T-helper 1 cell treated with Interleukin-12 subunit alpha and Interleukin-12 subunit beta and Interleukin-4 antibody, amounts not matched to agents 30 μg/mL and 1 μg/mL, for 36 hours (primary cell): ENCODE measurements around the gene RNF224.
"Not testable (repeated sequence)": the region's sequence is repeated elsewhere in the genome, so short reads cannot be mapped to it uniquely, and the experiment has no call there.

Experiments used
- H3K27ac Mint-ChIP-seq: one replicate; pipeline ENCODE4 v1.8.0; 2021; ENCODE audit warnings: mild to moderate bottlenecking, mixed read lengths
- H3K27me3 Mint-ChIP-seq: one replicate; pipeline ENCODE4 v1.8.0; 2021; ENCODE audit warnings: low read depth, mixed read lengths
- H3K36me3 Mint-ChIP-seq: one replicate; pipeline ENCODE4 v1.8.0; 2021; ENCODE audit warnings: low read depth, mixed read lengths
- H3K4me1 Mint-ChIP-seq: one replicate; pipeline ENCODE4 v1.8.0; 2021; ENCODE audit warnings: low read depth, mixed read lengths
- H3K4me3 Mint-ChIP-seq: one replicate; pipeline ENCODE4 v1.8.0; 2021; ENCODE audit warnings: mild to moderate bottlenecking, moderate library complexity, mixed read lengths
- H3K9me3 Mint-ChIP-seq: one replicate; pipeline ENCODE4 v1.8.0; 2021; ENCODE audit warnings: mixed read lengths

RNF224 gene

GRCh38 chr9:137254624-137255447 lies 27.5 kb downstream of the RNF224 start, which contains the start of gene NELFB:
Gene NELFB (plus strand): TSS chr9:137255327.
- Mint-ChIP-seq H3K4me3 (peak within 1 kb of the TSS; percentile 89), H3K36me3 (no peaks in the 10 kb centered on the region), H3K27me3 (no peaks in the 10 kb centered on the region), H3K9me3 (no peaks in the 10 kb centered on the region), H3K4me1 (peaks cover 10% of the 10 kb centered on the region), H3K27ac (peak within 1 kb of the TSS; percentile 83)

- Mint-ChIP-seq H3K27ac (peak overlapping the region; percentile 83), H3K4me3 (peak overlapping the region; percentile 87), H3K27me3 (no peaks in the 10 kb centered on the region), H3K4me1 (peaks cover 10% of the 10 kb centered on the region), H3K9me3 (no peaks in the 10 kb centered on the region), H3K36me3 (no peaks in the 10 kb centered on the region)
Measured at GRCh38 chr9:137255448-137256114, 28.3 kb downstream of the RNF224 start.

DNA sequence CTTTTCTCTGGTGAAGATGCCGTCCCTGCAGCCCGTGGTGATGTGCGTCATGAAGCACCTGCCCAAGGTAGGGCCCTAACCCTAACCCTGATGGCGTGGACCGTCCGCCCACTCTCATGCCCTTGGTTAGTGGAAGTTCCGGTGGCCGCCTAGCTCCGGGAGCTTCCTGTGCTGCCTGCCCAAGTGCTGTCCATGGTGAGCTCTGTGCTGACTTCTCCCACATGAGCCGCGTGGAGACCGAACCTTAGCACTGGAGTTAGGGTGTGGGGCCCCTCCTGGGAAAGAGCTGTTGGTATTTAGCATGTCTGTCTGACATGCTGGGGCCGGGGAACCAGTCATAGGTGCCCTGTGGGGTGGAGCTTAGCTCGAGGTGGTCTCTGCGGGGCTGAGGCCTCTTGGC lies 29.1 kb downstream of the RNF224 start:
- Mint-ChIP-seq H3K9me3 (no peaks in the 10 kb centered on the region), H3K36me3 (no peaks in the 10 kb centered on the region), H3K4me1 (peaks cover 10% of the 10 kb centered on the region), H3K27ac (no peak overlapping the region), H3K4me3 (peak overlapping the region; percentile 87), H3K27me3 (no peaks in the 10 kb centered on the region)

- Mint-ChIP-seq H3K9me3 (no peaks in the 10 kb centered on the region), H3K4me1 (peaks cover 10% of the 10 kb centered on the region), H3K27me3 (no peaks in the 10 kb centered on the region), H3K4me3 (peak overlapping the region; percentile 87), H3K36me3 (no peaks in the 10 kb centered on the region), H3K27ac (peak overlapping the region; percentile 15)
Measured at GRCh38 chr9:137256856-137257255, 29.6 kb downstream of the RNF224 start.

- not testable (repeated sequence) for H3K36me3 Mint-ChIP-seq
Measured at GRCh38 chr9:137262173-137262908, 35.0 kb downstream of the RNF224 start.

DNA sequence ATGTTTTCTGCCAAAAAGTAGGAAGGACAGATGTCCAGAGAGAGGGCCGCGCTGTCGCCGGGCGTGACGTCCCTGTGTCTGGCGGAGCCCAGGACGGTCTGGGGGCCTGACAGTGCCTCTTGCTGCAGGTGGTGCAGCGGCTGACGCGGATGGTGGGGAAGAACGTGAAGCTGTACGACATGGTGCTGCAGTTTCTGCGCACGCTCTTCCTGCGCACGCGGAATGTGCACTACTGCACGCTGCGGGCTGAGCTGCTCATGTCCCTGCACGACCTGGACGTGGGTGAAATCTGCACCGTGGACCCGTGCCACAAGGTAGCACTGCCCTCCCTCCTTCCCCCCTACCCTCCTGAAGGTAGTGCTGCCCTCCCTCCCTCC lies 35.6 kb downstream of the RNF224 start:
- no peaks in the 10 kb centered on the region for H3K27me3 Mint-ChIP-seq
- H3K9me3 Mint-ChIP-seq: no peaks in the 10 kb centered on the region
- H3K36me3 Mint-ChIP-seq: peaks cover 7% of the 10 kb centered on the region
- no peak overlapping the region for H3K4me3 Mint-ChIP-seq
- H3K27ac Mint-ChIP-seq: no peak overlapping the region
- no peaks in the 10 kb centered on the region for H3K4me1 Mint-ChIP-seq

More at GRCh38 chr9:137262173-137262908, 35.0 kb downstream of the RNF224 start:
- not testable (repeated sequence) for H3K4me3 Mint-ChIP-seq, H3K27ac Mint-ChIP-seq, H3K27me3 Mint-ChIP-seq, H3K4me1 Mint-ChIP-seq, H3K9me3 Mint-ChIP-seq

DNA sequence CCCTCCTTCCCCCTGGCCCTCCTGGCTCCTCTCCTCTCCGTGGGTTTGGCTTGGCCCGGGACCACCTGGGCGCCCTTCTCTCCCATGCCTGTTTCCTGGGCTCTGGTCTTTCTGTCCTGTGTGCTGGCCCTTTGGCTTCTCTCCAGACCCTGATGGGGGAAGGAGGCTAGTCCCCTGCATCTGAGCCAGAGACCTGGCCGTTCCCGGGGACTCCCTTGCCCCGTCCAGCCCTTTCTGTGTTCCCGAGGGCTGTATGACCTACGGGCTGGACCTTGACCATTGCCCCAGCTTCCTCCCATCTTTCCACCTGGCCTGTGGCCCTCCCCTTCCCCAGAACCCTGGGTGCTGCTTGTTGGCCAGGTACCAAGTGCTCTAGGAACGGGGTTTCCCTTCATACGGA lies 36.2 kb downstream of the RNF224 start:
- peaks cover 9% of the 10 kb centered on the region for H3K36me3 Mint-ChIP-seq
- H3K27me3 Mint-ChIP-seq: no peaks in the 10 kb centered on the region
- H3K4me1 Mint-ChIP-seq: peaks cover under 1% of the 10 kb centered on the region
- no peaks in the 10 kb centered on the region for H3K9me3 Mint-ChIP-seq
- H3K4me3 Mint-ChIP-seq: no peak overlapping the region
- H3K27ac Mint-ChIP-seq: no peak overlapping the region

- peaks cover 13% of the 10 kb centered on the region for H3K36me3 Mint-ChIP-seq
- no peaks in the 10 kb centered on the region for H3K27me3 Mint-ChIP-seq
- no peaks in the 10 kb centered on the region for H3K9me3 Mint-ChIP-seq
- no peak overlapping the region for H3K27ac Mint-ChIP-seq
- H3K4me3 Mint-ChIP-seq: no peak overlapping the region
- peaks cover 3% of the 10 kb centered on the region for H3K4me1 Mint-ChIP-seq
Measured at GRCh38 chr9:137264067-137264466, 36.8 kb downstream of the RNF224 start.

- H3K9me3 Mint-ChIP-seq: no peaks in the 10 kb centered on the region
- H3K36me3 Mint-ChIP-seq: peaks cover 19% of the 10 kb centered on the region
- peaks cover 3% of the 10 kb centered on the region for H3K4me1 Mint-ChIP-seq
- H3K4me3 Mint-ChIP-seq: no peak overlapping the region
- H3K27ac Mint-ChIP-seq: no peak overlapping the region
- no peaks in the 10 kb centered on the region for H3K27me3 Mint-ChIP-seq
Measured at GRCh38 chr9:137265496-137266161, 38.3 kb downstream of the RNF224 start.

DNA sequence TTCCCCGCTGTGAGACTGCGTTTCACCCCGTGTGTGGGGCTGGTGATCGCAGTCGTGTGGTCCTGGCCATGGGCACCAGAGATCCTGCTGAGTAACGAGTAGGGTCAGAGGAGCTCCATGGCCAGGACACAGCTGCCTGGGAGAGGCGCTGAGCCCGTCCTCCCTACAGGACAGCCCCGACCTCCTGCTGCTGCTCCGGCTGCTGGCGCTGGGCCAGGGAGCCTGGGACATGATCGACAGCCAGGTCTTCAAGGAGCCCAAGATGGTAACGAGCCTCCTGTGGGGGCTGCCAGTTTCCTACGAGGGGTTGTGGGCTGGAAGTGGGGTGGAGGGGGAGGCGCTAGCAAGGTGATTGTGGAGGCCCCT lies 38.8 kb downstream of the RNF224 start:
- peaks cover 3% of the 10 kb centered on the region for H3K4me1 Mint-ChIP-seq
- no peak overlapping the region for H3K4me3 Mint-ChIP-seq
- no peaks in the 10 kb centered on the region for H3K27me3 Mint-ChIP-seq
- H3K36me3 Mint-ChIP-seq: peaks cover 19% of the 10 kb centered on the region
- H3K27ac Mint-ChIP-seq: no peak overlapping the region
- H3K9me3 Mint-ChIP-seq: no peaks in the 10 kb centered on the region

GRCh38 chr9:137266585-137267453 lies 39.5 kb downstream of the RNF224 start:
- Mint-ChIP-seq H3K27ac (no peak overlapping the region), H3K36me3 (peaks cover 21% of the 10 kb centered on the region)

GRCh38 chr9:137267933-137268355 lies 40.6 kb downstream of the RNF224 start:
- H3K36me3 Mint-ChIP-seq: peaks cover 21% of the 10 kb centered on the region
- H3K27ac Mint-ChIP-seq: no peak overlapping the region
- H3K9me3 Mint-ChIP-seq: no peaks in the 10 kb centered on the region
- no peaks in the 10 kb centered on the region for H3K27me3 Mint-ChIP-seq
- peaks cover 7% of the 10 kb centered on the region for H3K4me1 Mint-ChIP-seq
- H3K4me3 Mint-ChIP-seq: no peak overlapping the region

More at GRCh38 chr9:137266585-137267453, 39.5 kb downstream of the RNF224 start:
- H3K27me3 Mint-ChIP-seq: no peaks in the 10 kb centered on the region
- no peak overlapping the region for H3K4me3 Mint-ChIP-seq
- H3K9me3 Mint-ChIP-seq: no peaks in the 10 kb centered on the region
- H3K4me1 Mint-ChIP-seq: peaks cover 7% of the 10 kb centered on the region

DNA sequence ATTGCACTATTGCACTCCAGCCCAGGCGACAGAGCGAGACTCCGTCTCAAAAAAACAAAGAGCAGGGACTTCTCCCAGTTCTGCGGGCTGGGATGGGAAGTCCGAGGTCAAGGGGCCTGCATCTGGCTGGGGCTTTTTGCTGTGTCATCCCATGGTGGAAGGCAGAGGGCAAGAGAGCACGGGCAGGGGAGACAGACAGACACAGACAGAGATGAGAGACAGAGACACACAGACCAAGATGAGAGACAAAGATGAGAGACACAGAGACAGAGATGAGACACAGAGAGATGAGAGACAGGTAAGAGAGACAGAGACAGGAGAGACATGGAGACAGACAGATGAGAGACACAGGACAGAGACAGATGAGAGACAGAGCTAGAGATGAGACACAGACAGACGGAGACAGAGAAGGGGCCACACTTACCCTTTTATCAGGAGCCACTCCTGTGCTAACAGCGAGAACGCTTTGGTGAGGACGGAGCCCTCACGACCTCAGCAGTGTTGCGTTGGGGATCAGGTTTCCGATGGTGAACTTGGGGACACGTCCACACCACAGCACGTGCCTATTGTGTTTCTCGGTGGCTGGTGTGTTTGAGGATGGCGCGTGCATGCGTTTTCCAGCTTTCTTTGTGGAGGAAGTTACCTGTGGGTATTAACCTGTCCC lies 41.4 kb downstream of the RNF224 start:
- peak overlapping the region; percentile 4 for H3K4me3 Mint-ChIP-seq
- no peak overlapping the region for H3K27ac Mint-ChIP-seq
- no peaks in the 10 kb centered on the region for H3K9me3 Mint-ChIP-seq
- H3K27me3 Mint-ChIP-seq: no peaks in the 10 kb centered on the region
- peaks cover 7% of the 10 kb centered on the region for H3K4me1 Mint-ChIP-seq
- peaks cover 25% of the 10 kb centered on the region for H3K36me3 Mint-ChIP-seq
